NCI-H128 (cell line): ENCODE results near the gene BABAM2.

Experiments
- DNase-seq: peaks from one replicate; lab custom pipeline; 2025; ENCODE audit not compliant: unreplicated experiment; lab: John Stamatoyannopoulos, UW

BABAM2 gene

GRCh38 chr2:28352104-28352503, 461.6 kb downstream of the BABAM2 start:
- DNase-seq, result no peak

- DNase-seq, result no peak
These were observed 462.2 kb downstream of the BABAM2 start for GRCh38 chr2:28352610-28353195.

GRCh38 chr2:28354920-28355520, 464.5 kb downstream of the BABAM2 start:
- no peak for DNase-seq

- DNase-seq, result no peak
These were observed 465.1 kb downstream of the BABAM2 start for GRCh38 chr2:28355521-28356094.

- DNase-seq, result no peak
These were observed 465.8 kb downstream of the BABAM2 start for GRCh38 chr2:28356095-28356911.

DNA sequence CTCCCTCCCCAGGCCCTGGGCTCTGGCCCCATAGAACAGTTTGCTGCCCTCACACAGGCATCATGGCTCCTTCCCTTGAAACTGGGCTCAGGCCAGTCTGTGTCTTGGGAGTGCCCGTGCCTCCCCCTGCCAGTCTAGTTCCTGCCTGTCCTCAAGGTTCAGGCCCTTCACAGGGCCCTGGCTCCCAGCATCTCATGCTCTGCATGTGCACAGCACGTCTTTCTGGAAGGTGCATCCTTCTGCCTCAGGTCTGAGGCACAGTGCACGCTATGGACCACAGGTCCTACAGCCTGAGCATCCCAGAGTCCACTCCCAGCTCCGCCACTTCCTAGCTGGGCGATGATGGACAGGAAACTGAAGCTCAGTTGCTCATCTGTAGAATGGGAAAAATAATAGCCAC, 466.5 kb downstream of the BABAM2 start:
- no peak for DNase-seq

- no peak for DNase-seq
These were observed 467.6 kb downstream of the BABAM2 start for GRCh38 chr2:28357948-28358667.

DNA sequence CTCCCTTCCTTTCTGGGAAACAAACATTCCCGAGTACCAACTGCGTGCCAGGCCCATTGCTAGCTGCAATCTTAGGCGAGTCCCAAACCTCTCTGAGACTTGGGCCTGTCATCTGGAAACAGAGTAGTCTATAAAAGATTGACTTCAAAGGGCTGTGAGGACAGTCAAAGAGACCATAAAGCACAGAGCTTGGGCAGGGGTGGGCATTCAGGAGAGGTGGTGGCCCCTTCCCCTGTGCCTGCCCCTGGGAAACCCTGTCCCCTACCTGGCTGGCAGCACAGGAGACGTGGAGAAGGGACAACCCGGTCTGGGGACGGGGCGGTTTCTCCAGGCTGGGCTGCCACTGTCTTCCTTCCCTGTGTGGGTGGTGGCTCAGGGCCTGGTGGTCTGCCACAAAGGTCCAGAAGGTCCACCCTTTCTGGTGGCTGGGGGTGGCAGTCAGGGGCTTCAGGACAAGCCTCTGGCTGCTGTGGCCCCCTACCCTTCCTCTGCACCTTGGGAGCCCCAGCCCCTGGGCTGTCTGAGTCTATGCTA, 468.2 kb downstream of the BABAM2 start:
- no peak for DNase-seq

GRCh38 chr2:28359222-28360057, 468.9 kb downstream of the BABAM2 start:
- no peak for DNase-seq

DNA sequence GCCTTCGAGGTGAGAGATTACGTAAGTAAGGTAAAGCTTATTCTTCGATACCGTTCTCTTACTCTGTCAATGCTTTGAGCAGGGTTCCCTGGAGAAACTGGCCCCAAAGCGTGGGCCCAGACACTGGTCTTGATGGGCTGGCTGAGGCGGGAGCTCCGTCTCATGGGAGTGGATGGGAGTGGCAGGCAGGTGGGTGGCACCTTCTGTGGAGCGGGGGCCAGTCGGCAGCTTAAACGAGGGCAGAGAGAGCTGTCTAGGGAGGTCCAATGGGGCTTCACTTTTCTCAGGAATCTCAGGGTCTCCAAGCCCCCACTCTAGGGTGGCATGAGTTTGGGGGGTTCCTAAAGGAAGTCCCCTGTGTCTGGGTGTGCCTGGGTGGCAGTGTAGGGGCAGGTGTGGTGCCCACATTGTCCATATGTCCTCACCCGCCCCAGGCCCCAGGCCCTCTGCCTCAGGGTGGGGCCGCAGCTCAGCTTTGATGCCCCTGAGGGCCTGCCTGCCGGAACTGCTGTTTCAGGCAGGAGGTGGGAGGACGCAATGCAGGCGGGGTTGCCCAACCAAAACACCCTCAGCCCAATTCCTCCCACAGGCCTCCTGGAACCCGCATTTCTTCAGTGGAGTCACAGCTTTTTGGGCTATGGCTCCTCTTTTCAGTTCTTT, 469.7 kb downstream of the BABAM2 start:
- DNase-seq, result no peak

- DNase-seq, result no peak
These were observed 470.3 kb downstream of the BABAM2 start for GRCh38 chr2:28360718-28361293.

- no peak for DNase-seq
These were observed 471.6 kb downstream of the BABAM2 start for GRCh38 chr2:28361991-28362710.

DNA sequence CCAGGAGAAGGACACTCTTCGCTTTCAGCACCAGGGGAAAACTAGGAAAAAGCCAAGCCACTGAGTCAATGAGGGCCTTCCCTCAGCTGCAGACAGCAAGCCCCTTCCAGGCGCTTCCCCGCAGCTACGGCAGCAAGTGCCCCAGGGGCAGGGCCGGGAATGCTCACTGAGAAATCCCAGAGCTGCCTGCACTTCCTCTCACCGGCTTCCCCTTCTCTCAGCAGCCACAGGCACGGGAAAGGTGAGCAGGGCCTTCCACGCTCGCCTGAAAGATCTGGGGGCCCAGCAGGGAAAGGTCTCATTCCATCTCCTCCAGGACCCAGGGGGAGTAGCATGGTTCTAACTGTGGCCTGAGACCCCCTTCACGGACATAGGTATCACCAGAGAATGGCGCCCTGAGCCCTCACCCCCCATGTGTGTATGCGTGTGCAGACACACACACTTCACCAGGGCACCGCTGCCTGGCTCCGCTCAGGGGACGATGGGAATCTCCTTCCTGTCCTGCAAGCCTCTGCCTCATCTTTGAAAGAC, 472.5 kb downstream of the BABAM2 start:
- DNase-seq, result no peak

- no peak for DNase-seq
These were observed 473.3 kb downstream of the BABAM2 start for GRCh38 chr2:28363686-28364280.

DNA sequence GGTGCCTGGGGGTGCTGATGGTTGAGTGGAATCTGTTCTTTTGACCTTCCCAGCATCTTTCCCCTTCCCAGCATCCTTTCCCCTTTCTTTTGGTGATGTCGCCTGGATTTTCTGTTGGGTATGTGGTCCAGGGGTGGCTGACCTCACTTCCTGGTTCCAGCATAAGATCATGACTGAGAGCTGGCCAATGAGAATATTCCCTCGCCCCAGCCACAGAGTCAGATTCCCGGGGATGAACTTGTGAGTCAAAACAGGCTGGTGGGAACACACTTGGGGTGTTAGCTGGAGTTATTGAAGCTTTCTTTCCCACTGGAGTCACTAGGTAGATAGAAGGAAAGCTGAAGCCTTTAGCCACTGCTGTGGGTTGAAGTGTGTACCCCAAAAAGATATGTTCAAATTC, 474.1 kb downstream of the BABAM2 start:
- no peak for DNase-seq

DNA sequence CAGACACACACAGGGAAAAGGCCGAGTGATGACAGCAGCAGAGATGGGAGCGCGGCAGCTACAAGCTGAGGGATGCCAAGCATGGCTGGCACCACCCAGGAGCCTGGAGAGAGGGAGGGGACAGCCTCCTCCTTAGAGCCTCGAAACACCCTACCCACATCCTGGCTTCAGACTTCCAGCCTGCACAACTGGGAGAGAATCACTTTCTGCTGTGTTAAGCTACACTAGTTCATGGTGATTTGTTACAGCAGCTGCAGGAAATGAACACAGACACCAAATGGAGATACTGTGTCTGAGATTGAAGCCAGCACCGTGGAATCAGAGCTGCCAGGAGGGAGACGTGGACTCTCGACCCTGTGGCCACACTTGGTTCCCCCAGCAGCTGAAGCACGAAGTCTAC, 474.6 kb downstream of the BABAM2 start:
- no peak for DNase-seq

DNA sequence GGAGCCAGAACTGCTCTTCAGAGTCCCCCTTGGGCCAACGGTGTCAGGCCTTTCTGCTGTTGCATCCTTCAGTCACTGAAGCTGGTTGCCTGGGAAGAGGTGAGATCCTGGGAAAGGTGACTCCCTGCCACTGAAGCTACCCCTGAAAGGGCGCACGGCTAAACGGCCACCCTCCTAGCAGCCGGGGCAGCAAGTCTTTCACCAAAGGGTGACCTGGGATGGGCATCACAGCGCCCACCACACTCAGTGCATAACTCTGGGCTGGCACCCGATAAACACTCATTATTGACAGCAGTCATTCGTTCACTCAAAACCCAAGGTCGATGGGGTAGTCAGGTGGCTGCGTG, 475.6 kb downstream of the BABAM2 start:
- DNase-seq, result no peak
